G401.6 (cell line): ENCODE results near the gene OSBPL10.
"Not testable (repeated sequence)": the region's sequence is repeated elsewhere in the genome, so short reads cannot be mapped to it uniquely, and the experiment has no call there.

Source experiments
- FAIRE-seq: peaks from 2 replicates; lab custom pipeline; 2012; peaks lifted over from hg19 to GRCh38; lab: Jason Lieb, UNC

Gene OSBPL10

DNA sequence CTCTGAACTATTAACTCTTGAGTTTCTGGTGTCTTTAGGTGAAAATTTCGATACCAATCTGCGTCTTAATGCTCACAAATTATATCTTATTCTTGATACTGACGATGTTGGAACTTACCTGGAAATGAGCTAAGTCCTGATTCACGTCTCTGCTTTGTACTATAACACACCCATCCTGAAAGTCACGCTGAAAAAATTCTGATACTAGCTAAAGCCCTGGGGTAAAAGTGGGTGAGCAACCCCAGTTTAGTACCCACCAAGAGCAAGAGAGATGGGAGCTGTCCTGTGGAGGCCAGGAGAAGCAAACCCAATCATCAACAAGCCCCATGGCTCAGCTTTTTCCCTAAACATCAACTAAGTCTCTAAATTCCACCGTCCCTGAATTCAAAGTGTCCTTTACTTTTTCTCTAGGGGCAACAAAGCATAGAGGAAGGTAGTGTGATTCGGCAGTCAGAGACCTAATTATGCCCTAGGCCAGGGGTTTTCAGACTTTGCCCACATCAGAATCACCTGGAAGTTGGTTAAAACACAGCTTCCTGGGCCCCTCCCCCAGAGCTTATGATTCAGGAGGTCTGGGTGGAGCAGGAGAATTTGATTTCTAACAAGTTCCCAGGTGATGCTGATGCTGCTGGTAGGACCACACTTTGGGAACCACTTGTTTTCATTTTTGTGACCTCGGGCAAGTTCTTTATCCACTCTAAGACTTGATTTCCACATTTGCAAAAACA is 90.2 kb downstream of the OSBPL10 start:
- FAIRE-seq: no peak

DNA sequence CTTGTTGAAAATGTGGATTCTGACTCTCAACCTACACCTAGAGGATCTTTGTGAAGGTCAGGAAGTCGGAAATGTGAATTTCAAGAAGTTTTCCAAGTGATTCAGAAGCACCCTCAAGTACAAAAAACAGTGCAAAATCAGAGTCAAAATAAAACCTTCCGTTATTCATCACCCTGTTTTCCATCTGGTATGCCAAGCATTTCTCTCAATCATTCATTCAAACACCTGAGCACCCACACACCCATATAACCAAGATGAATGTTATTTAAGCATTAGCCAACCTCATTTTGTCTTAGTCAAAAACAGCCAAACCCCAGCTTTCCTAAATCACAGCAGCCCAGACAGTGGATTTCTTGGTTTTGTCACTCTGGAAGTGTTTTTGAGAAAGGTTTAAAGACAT is 91.1 kb downstream of the OSBPL10 start:
- no peak for FAIRE-seq

DNA sequence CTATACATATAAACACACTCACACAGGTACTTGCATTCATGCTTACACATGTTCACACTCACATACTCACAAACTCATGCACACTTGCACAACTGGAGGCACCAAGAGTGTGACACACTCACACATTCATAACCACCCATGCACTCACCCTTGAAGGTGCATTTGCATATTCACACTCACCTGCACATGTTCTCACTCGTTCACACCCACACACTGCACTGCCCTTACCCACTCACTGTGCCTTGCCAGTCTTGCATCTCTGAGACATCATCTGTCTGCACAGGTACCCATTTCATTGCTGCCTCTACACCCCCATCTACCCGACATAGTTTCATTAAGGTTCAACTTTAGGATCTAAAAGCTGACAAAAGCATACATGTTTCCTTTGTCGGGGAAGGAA is 95.8 kb downstream of the OSBPL10 start:
- no peak for FAIRE-seq

DNA sequence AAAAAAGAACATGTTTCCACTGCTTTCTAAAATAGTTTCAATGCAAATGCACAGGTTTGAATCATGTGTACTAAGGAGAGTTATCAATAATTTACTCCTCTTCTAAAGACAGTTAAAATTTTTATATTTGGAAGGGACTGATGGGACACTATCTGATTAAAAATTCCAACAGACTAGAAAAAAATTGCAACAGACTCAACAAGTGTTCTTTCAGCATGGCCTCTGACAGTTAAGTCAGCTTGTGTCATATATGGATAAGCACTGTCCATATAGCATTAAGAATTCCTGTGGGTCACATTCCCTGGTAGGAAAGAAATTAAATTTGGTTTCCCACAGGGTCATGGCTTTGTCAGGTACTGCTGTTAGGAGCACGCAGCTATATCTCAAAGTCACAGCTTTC is 96.8 kb downstream of the OSBPL10 start:
- FAIRE-seq: no peak

DNA sequence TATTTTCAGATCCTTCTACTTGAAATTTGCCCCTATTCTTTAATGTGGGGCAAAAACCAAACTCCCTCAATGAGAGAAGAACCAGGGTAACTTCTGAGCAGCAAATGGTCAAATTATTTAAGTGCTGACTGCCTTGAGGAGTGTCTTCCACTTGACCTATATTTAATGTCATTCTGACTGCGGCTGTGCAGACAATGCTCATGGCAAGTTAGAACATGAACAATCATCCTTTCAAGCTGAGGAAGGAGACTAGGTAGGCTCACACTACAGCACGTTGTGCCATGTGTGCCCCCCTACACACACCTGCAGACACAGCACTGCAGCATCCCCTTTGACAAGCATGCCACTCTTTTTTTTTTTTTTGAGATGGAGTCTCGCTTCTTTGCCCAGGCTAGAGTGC is 98.2 kb downstream of the OSBPL10 start:
- FAIRE-seq: no peak

DNA sequence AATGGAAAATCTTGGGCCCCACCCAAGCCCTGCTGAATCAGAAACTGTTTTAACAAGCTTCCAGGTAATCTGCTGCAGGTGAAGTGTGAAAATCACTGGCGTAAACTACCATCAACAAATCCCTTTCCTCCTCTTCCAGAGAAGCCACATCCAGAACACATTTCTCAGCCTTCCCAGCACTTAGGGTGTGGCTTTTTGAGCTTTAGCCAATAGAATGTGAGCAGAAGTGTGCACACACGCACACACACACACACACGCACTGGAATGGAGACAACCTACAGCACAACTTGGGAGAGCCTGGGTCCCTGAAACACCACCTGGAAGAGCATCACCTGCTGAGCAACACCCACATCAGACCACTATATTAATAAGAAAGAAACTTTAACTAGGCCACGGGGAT is 98.6 kb downstream of the OSBPL10 start:
- no peak for FAIRE-seq

DNA sequence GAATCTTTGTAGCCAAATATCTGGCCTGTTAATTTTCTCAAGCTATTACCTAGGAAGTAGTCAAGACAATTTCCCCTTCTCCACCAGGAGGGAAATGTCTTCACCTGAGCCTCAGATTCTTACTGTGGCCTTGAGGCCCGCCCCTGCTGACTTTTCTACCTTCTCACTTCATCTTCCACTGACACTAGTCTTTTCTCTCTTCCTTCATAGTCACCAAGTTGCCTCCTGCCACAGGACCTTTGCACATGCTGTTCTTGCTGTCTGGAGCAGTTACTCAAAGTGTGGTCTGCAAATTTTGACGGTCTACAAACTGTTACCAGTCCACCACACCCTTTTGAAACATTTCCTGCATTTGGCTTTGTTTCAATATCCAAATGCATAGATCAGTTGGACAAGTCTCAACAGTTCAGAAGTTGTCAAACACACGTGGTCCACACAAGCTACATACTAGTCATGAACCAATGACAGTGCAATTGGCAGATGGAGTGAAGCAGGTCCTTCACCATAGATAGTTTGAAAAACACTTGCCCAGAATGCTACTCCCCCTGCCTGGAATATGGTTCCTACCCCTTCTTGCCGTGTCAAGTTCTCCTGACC is 100.5 kb downstream of the OSBPL10 start:
- FAIRE-seq: no peak

DNA sequence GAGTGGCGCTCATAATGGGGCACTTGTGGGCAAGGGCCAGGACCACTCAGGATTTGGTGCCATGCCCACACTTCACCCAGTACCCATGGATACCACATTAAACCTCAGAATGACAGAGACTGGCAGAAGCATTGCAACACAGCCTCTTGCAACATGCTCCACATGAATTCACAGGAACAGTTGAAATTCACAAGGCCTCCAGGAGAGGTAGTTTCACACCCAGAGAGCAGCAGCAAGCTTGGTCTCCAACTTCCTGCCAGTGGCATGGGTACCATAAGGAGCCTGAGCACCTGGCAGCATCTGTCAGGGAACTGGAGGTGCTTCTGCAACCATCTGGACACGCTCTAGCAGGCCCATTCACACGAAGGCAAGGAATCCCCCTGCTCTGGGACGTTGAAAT is 101.0 kb downstream of the OSBPL10 start:
- FAIRE-seq: no peak

DNA sequence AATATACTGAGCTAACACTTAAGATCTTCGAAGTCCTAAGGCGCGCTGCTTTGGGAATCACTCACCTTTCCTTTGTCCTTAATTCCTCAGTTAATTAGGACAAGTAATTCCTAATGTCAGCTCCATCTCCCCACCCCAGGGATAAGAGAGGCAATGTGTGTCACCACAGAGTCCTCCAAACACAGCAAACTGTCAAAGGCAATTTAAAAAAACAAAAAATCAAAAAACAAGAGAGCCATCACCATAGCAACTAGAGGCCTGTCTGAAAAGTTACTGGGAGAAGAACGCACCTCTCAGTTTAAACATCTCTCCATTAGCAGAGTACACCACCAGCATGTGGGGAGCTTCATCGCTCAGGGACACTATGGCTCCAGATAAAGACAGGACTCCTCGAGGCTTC is 101.7 kb downstream of the OSBPL10 start:
- FAIRE-seq: no peak

DNA sequence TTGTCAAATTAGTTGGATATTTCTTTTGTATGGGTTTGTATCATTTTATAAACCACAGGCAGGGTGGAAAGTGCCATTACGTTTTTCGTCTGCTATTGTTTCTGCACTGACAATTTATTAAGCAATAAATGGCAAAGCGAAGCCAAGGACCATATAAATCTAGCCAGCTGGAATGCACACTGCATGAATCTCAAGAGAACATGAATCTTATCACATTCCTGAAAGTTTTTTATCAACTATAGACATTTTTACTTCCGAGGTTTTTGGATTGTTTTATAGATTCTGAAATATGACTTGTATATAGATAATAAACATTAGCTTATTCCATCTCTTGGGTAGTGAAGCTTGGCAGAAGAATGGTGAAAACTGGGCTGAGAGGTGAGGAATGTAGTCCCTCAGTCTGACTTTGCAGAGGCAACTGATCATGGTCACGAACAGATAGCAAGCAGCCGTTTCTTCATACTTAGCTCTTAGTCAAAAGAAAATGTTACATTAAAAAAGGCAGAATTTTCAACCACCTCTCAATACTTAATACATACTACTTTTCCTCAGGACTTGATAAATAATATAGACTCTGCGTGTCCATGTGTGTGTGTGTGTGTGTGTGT is 102.7 kb downstream of the OSBPL10 start:
- FAIRE-seq: no peak

DNA sequence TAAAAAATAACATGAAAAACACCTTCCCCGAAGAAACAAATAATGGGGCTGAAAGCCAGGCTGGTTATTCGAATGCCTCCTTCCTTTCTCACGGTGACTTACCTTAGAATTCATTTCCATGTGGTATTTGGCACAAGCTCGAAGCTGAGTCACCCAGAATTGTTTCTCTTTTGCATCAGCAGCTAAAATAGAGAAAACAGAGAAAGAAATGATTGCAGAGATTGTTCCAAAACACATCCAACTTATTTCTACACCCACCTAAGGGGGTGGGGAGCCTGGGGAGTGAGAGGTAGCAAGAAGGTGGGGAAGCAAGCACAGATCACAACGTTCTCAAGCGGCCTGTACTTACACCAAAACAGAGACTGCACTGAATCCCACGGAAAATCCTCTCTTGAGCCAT is 104.7 kb downstream of the OSBPL10 start:
- FAIRE-seq: no peak

DNA sequence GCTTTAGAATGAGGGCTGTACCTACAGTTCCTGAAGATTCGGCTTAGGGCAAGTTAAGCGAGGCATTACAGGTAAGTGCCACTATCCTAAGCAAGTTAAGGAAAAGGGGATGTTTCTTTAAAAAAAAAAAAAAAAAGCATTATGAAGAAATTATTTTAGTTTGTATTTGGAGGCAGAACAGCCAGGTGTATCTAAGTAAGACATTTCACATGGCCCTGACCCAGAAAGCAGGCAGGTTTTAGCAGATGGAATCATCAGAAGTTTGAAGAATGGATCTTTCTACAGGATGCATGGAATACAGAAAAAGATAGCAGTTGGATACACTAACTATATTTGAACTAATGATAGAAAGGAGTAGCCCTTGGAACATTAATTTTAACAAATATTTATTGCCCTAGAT is 105.6 kb downstream of the OSBPL10 start:
- no peak for FAIRE-seq

DNA sequence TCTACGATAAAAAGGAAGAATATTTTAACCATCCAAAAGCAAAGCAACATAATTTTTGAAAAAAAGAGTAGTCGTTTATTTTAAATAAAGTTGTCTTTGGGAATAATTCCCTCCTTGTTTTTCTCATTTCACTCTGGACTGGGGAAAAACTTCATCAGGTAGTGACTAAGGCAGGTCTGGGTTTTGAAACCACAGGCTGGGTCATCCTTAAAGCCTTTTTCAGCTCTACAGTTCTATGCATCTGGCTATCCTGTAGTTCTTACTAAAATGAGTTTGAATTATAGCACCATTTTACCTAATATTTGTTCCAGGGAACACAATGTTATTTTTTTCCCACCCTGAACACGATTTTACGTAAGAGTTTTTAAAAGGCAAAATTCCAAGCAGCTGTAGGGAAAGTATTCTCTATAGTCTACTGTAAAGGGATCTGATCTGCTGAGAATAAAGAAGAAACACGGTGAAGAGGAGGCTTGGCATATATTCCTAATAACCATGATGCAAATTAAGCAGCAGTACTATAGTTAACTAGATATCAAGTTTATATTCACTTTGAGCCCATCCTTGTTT is 107.7 kb downstream of the OSBPL10 start:
- no peak for FAIRE-seq

DNA sequence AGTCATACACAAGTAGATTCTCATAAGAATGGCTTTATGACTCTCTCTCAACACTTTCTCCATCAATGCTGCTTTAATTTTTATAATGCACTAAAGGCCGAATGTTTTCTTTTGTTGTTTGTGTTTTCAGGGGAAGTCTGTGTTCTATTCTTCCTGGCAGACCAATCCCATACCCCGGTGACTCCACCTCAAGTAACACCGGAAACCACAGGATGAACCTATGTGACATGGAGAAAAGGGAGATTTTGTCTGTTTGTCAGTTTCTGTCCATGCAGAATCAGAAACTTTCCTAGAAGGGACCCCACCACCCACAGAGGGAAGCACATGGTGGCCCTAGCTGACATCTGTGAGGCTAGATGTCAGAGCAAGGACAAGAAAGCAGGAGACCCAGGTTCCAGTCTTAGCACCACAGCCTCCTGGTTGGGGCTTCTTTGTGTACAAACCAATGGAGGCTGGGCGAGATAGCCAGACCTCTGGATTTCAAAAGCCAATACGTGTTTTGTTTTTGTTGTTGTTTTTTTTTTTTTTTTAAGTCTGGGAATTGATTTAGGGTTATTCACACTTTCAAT is 109.0 kb downstream of the OSBPL10 start:
- FAIRE-seq: no peak

DNA sequence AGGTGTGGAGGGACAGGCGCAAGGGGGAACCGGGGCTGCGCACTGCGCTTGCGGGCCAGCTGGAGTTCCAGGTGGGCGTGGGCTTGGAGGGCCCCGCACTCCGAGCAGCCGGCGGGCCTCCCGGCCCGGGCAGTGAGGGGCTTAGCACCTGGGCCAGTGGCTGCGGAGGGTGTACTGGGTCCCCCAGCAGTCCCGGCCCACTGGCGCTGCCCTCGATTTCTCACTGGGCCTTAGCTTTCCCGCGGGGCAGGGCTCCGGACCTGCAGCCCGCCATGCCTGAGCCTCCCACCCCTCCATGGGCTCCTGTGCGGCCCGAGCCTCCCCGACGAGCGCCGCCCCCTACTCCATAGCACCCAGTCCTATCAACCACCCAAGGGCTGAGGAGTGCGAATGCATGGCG is 111.0 kb downstream of the OSBPL10 start:
- FAIRE-seq: not testable (repeated sequence)

DNA sequence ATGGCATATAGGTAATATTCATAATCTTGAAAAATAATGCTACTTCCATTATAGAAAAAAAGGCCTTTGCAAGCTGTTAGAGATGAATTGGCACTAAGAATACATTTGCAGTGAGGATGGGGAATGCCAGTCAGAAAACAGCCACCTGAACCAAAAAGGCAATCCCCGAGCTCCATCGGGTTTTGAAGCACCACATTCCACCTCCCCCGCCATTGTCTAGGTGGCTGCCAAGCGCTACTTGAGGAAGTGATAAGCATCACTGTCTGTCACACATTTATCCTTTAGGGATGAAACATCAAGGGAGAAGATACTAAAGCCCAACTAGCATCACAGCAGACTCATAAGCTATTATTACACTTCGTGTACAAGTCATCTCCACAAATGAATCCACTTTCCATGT is 112.8 kb downstream of the OSBPL10 start:
- FAIRE-seq: no peak

DNA sequence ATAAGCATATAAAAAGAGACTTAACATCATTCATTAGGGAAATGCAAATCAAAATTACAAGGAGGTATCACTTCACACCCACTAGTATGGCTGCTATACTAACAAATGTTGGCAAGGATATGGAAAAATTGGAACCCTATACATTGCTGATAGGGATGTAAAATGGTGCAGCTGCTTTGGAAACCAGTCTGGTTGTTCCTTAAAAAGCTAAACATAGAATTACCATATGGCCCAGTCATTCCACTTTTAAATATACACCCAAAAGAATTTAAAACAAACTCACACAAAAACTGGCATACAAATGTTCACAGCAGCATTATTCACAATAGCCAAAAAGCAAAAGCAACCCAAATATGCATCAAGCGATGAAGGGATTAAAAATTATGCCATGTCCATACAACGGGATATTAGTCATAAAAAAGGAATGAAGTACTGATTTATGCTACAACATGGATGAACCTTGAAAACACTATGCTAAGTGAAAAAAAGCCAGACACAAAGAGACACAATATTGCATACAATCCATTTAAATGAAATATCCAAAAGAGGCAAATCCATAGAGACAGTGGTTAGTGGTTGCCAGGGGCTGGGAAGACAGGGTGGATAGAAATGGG is 118.3 kb downstream of the OSBPL10 start:
- no peak for FAIRE-seq

DNA sequence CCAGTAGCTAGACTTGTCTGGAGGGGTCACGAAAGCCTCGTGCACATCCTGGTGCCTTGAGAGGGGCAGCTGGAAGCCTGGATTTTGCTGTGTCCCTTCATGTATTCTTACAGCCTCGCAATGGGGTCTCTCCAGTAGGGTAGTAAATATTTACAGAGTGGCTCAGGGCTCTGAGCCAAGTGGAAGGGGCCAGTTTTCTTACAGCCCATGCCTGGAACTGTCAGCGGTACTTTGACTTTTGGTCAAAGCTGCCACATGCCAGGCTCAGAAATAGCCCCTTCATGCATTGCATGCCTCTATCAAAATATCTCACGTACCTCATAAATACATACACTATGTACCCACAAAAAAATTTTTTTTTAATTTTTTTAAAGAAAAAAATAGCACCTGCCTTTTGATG is 119.2 kb downstream of the OSBPL10 start:
- no peak for FAIRE-seq

DNA sequence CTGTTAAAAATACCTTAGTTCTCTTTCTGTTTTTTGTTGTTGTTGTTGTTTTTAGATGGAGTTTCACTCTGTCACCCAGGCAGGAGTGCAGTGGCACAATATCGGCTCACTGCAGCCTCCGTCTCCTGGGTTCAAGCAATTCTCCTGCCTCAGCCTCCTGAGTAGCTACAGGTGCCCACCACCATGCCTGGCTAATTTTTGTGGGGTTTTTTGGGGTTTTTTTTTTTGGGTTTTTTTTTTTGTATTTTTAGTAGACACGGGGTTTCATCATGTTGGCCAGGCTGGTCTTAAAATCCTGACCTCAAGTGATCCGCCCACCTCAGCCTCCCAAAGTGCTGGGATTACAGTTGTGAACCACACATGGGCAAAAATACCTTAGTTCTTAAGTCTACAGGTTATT is 120.4 kb downstream of the OSBPL10 start:
- not testable (repeated sequence) for FAIRE-seq

DNA sequence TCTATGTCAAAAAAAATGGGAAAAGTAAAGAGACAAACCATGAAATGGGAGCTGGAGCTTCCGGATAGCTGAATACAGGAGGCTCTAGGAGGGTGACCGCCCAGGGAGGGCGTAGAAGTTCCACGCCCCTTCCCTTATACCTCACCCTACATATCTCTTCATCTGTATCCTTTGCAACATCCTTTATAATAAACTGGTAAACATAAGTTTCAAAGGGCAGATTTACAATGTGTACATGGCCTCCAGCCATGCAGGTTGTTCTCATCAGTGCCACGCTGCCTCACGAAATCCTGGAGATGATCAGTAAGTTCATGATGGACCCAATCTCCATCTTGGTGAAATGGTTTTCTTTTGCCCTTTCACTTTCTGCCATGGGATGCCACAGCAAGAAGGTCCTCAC is 121.8 kb downstream of the OSBPL10 start:
- FAIRE-seq: no peak

DNA sequence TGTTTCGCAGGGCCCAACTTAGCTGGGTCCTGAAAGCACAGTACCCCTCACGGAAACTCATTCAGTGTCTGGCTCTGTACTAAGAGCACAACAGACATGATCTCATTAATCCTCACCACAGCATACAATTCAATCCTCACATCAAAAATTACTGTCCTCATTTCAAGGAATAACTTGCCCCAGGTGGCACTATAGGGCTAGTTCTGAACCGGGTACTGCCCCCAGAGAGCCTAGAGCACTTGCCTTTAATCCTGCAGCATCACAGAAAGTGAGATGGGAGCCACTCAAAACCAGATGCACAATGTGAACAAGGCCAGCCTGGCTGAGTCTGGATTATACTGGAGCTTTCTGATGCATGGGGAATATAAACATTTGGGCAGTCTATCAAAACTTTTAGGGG is 122.6 kb downstream of the OSBPL10 start:
- FAIRE-seq: no peak

DNA sequence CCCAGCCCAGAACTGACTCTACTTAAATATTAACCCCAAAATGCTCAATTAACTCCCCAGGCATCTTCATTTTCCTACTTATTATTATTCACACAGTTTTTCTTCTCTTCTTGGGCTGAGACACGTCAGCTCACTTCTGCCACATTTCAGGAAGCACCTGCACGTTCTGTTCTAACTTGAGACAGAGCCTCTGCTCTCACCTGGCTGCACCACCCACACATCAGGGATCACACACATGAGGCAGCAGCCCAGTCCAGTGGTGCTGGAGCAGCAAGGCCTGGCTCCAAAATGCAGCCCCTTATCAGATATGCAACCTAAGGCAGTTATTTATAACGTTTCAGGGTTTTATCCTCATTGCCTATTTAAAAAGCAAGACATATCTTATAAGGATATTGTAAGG is 127.5 kb downstream of the OSBPL10 start:
- FAIRE-seq: no peak

DNA sequence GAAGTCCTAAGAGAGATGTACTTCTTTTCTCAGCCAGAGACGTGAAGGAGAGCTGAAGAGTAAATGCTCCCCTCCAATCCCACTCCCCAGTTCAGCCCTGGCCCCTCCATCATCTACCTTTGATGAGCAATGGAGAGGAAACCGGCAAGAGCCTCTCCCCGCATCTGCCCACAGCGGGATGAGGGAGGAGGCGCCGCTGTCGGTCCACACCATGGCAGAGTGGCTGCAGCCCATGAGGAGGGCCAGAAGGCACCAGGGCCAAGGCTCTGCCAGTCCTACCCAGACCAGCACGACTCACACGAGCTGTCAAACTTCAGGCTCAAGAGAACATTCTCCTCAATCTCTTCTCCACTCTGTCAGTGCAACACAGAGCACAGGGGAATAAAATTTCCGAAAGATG is 129.8 kb downstream of the OSBPL10 start:
- FAIRE-seq: no peak
